KOPT-K1 (cell line): ENCODE results near the gene CLEC2A.
"Not testable (repeated sequence)": the region's sequence is repeated elsewhere in the genome, so short reads cannot be mapped to it uniquely, and the experiment has no call there.

Experiments
- H3K27ac ChIP-seq: fragments of 200-600 bp; sonication (generic); 2 replicates; pipeline ENCODE4 v1.5.1; 2016; ENCODE audit warnings: antibody characterized with exemption, mild to moderate bottlenecking, low read depth, low read length; ENCODE audit not compliant: poor library complexity, severe bottlenecking
- H3K36me3 ChIP-seq: fragments of 200-600 bp; sonication (generic); 2 replicates; pipeline ENCODE4 v1.5.1; 2017; ENCODE audit warnings: antibody characterized with exemption, mild to moderate bottlenecking, low read length, moderate library complexity; ENCODE audit not compliant: insufficient read depth
- H3K9me3 ChIP-seq: fragments of 200-600 bp; sonication (generic); 2 replicates; pipeline ENCODE4 v1.5.1; 2017; ENCODE audit warnings: antibody characterized with exemption, low read length, mild to moderate bottlenecking; ENCODE audit not compliant: insufficient read depth, poor library complexity, severe bottlenecking

Gene CLEC2A

GRCh38 chr12:9932270-9932669, at the start of gene CLEC2A:
Gene CLEC2A, minus strand, starts transcription at chr12:9932370. Its CDS starts 41 bp downstream, at chr12:9932329.
- Histone ChIP-seq H3K27ac (no peak within 1 kb of the TSS), H3K36me3 (no peaks in the 10 kb centered on the region), H3K9me3 (no peaks in the 10 kb centered on the region)

GRCh38 chr12:9980126-9980525, 48.0 kb upstream of the CLEC2A start:
- Histone ChIP-seq H3K27ac (no peak overlapping the region), H3K36me3 (no peaks in the 10 kb centered on the region), H3K9me3 (peaks cover 16% of the 10 kb centered on the region)

- Histone ChIP-seq H3K9me3 (peaks cover 21% of the 10 kb centered on the region), H3K36me3 (no peaks in the 10 kb centered on the region), H3K27ac (no peak overlapping the region)
These were observed 45.7 kb upstream of the CLEC2A start for GRCh38 chr12:9977916-9978315.

- not testable (repeated sequence) for H3K27ac ChIP-seq
These were observed 44.5 kb upstream of the CLEC2A start for GRCh38 chr12:9976626-9977025.

GRCh38 chr12:9975614-9976013, 43.4 kb upstream of the CLEC2A start:
- Histone ChIP-seq H3K36me3 (no peaks in the 10 kb centered on the region), H3K27ac (no peak overlapping the region), H3K9me3 (peaks cover 21% of the 10 kb centered on the region)

More at GRCh38 chr12:9976626-9977025, 44.5 kb upstream of the CLEC2A start:
- not testable (repeated sequence) for H3K36me3 ChIP-seq
- peaks cover 21% of the 10 kb centered on the region for H3K9me3 ChIP-seq

GRCh38 chr12:9974731-9975130, 42.6 kb upstream of the CLEC2A start:
- H3K9me3 ChIP-seq = peaks cover 21% of the 10 kb centered on the region
- not testable (repeated sequence) for H3K36me3 ChIP-seq, H3K27ac ChIP-seq

- Histone ChIP-seq H3K36me3 (no peaks in the 10 kb centered on the region), H3K27ac (no peak overlapping the region)
These were observed 41.8 kb upstream of the CLEC2A start for GRCh38 chr12:9973949-9974348.

GRCh38 chr12:9971181-9971580, 39.0 kb upstream of the CLEC2A start, which contains the start of gene CLEC12A:
Gene CLEC12A, plus strand, starts transcription at chr12:9971409. Its CDS starts 188 bp downstream, at chr12:9971597.
- Histone ChIP-seq H3K36me3 (no peaks in the 10 kb centered on the region), H3K9me3 (peaks cover 15% of the 10 kb centered on the region), H3K27ac (no peak within 1 kb of the TSS)

More at GRCh38 chr12:9973949-9974348, 41.8 kb upstream of the CLEC2A start:
- H3K9me3 ChIP-seq = peaks cover 21% of the 10 kb centered on the region

- H3K27ac ChIP-seq = no peak overlapping the region
- no peaks in the 10 kb centered on the region for H3K9me3 ChIP-seq
- no peaks in the 10 kb centered on the region for H3K36me3 ChIP-seq
These were observed 37.5 kb upstream of the CLEC2A start for GRCh38 chr12:9969673-9970072.

- H3K36me3 ChIP-seq = no peaks in the 10 kb centered on the region
- no peak overlapping the region for H3K27ac ChIP-seq
- H3K9me3 ChIP-seq = no peaks in the 10 kb centered on the region
These were observed 29.7 kb upstream of the CLEC2A start for GRCh38 chr12:9961901-9962300.

GRCh38 chr12:9961106-9961505, 28.9 kb upstream of the CLEC2A start:
- peak overlapping the region; percentile 33 for H3K27ac ChIP-seq
- H3K9me3 ChIP-seq = no peaks in the 10 kb centered on the region
- H3K36me3 ChIP-seq = no peaks in the 10 kb centered on the region

- Histone ChIP-seq H3K27ac (peak overlapping the region; percentile 33), H3K9me3 (no peaks in the 10 kb centered on the region), H3K36me3 (no peaks in the 10 kb centered on the region)
These were observed 28.4 kb upstream of the CLEC2A start for GRCh38 chr12:9960590-9960989.

GRCh38 chr12:9957834-9958233, 25.7 kb upstream of the CLEC2A start:
- H3K9me3 ChIP-seq = no peaks in the 10 kb centered on the region
- no peak overlapping the region for H3K27ac ChIP-seq
- no peaks in the 10 kb centered on the region for H3K36me3 ChIP-seq

GRCh38 chr12:9952954-9953729, 21.0 kb upstream of the CLEC2A start:
- H3K9me3 ChIP-seq, H3K36me3 ChIP-seq, H3K27ac ChIP-seq: not testable (repeated sequence)

- Histone ChIP-seq H3K9me3 (no peaks in the 10 kb centered on the region), H3K27ac (peak overlapping the region; percentile 75), H3K36me3 (no peaks in the 10 kb centered on the region)
These were observed 19.0 kb upstream of the CLEC2A start for GRCh38 chr12:9951026-9951675.
